GM03348 (cell line): ENCODE data around the gene M6PR.
"Not testable (repeated sequence)": the region's sequence is repeated elsewhere in the genome, so short reads cannot be mapped to it uniquely, and the experiment has no call there.

Source experiments
- DNase-seq: peaks from one replicate; pipeline ENCODE4 v3.0.0; 2012; ENCODE audit warnings: low spot score

Gene M6PR

DNA sequence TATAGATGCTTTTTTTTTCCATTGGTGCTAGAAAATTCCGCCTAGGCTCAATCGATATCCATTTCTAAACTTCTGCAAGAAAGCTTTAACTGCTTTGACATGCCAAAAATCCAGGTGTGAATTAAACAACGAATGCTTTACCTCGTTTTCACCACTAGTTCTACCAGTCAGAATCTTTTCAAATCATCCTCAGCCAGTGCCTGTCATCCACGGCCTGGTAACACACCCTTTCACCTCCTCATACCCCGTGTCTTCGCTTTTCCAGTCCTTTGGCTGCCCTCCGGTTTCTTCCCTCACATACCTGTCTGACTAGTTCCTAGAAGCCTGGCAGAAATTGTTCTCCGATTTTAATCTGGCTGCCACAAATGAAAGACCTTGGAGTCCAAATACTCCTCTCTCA is 36.5 kb downstream of the M6PR start:
- no peak for DNase-seq

GRCh38 chr12:8911606-8912268 is 37.7 kb downstream of the M6PR start:
- no peak for DNase-seq

GRCh38 chr12:8909752-8910151 is 39.7 kb downstream of the M6PR start:
- no peak for DNase-seq

- no peak for DNase-seq
Observed at GRCh38 chr12:8907513-8907912, 41.9 kb downstream of the M6PR start.

DNA sequence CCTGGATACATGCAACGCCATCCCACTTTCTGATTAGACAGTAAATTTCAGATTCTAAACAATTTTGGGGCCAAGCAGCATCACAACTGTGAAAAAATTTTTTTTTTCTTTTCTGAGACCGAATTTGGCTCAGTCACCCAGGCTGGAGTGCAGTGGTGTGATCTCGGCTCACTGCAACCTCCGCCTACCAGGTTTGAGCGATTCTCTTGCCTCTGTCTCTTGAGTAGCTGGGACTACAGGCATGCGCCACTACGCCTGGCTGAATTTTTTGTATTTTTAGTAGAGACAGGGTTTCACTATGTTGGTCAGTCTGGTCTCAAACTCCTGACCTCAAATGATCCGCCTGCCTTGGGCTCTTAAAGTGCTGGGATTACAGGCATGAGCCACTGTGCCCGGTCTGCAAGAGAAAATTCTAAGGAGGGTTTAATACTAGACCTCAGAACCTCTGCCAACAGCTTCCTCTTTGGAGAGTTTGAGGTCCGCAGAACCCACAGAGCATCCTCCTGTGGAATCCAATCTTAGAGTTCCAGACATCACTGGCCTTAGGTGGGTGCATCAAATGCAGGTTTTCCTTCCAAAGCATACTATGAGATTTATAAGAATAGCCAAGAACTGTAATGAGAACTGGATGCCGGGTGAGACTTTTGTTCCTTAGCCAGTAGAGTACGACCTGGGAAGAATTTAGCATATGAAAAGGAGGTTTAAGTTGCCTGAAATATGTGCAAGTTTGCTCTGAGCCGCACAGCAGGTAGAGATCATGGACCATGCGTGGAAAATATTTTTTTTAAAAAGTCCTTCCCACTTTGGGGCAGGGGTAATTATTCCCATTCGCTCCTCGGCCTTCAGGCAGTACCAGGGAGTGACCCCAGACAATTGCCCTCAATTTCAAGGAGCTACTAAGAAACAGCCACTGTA is 42.9 kb downstream of the M6PR start:
- DNase-seq: no peak

DNA sequence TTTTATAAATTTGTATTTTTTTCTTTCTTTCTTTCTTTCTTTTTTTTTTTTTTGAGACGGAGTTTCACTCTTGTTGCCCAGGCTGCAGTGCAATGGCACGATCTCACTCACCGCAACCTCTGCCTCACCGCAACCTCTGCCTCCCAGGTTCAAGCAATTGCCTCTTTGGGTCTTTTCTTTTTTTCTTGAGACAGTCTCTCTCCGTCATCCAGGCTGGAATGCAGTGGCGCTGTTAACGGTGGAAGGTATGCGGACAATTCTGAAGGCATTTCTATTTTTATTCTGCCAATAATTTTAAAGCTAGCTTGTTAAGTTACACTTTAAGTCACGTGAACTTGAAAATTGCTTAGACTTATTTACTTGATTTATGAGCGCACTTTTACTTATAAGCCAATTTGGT is 43.9 kb downstream of the M6PR start:
- DNase-seq: no peak

GRCh38 chr12:8904665-8905064 is 44.8 kb downstream of the M6PR start:
- DNase-seq: no peak

DNA sequence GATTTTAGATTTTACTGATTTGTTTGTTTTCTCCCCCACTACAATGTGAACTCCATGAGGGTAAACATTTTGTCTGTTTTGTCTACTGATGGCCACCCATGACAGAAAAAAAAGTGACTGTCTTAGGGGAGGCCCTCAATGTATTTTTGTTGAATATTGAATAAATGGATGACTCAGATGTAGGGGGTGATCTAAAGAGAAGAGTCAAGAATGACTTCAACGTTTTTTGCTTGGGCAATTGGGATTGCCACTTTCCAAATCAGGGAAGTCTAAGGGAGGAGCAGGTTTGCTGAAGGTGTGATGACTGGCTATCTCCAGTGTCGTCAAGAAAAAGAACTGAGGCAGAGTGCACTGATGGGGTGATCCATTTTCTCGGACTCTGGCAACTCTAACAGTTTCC is 45.8 kb downstream of the M6PR start:
- DNase-seq: no peak

- DNase-seq: not testable (repeated sequence)
Observed at GRCh38 chr12:8902703-8903102, 46.7 kb downstream of the M6PR start.

DNA sequence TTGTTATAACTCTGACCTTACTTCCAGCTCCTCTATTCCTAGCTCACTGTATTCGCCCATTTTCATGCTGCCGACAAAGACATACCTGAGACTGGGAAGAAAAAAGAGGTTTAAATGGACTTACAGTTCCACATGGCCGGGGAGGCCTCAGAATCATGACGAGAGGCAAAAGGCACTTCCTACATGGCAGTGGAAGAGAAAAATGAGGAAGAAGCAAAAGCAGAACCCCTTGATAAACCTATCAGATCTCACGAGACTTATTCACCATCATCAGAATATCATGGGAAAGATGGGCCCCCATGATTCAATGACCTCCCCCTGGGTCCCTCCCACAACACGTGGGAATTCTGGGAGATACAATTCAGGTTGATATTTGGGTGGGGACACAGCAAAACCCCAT is 49.6 kb downstream of the M6PR start:
- no peak for DNase-seq

DNA sequence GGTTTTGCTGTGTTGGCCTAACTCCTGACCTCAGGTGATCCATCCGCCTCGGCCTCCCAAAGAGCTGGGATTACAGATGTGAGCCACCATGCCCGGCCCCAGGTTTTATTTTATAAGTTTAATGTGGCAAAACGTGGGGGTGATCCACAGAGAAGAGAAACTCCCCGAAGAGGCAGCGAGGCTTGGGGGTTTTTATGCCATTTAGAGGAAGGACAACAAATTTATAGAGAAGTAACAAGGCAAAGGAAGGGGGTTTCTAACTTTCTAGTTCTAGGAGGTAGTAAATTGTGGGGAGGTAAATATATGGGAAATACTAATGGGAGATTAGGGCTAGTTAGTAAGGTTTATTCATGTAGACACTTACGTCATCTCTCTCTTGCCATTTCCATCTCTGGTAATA is 52.4 kb downstream of the M6PR start:
- no peak for DNase-seq

DNA sequence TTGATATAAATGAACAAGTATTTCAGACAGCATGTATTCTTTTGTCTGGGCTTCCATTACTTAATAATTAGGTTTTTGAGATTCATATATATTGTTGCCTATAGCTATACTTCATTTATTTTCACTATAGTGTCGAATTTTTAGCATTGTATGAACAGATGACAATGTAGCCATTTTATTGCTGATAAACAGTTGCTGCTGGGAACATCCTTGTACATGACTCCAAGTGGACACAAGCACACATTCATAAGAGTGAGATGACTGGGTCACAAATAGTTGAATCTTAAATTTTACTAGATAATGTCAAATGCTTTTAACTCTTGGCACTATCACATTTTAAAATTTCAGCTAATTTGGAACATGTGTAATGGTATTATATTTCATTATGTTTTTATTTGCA is 54.5 kb downstream of the M6PR start:
- no peak for DNase-seq

DNA sequence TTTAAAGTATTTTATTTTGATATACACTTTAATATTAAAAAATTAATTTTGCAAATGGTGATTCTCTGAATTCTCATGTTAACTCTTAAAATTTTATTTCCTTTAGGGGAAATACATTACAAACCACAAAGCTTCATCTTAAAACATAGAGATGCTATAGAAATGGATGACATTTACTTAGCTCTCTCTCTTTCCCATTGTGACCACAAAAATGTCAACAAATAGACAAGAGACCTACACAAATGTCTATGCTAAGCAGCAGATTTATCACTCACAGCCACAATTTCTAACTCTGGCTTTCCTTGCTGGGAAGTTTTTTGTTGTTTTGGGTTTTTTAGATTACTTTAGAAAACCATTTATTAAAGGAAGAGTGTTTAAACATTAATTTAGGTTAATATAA is 55.1 kb downstream of the M6PR start:
- DNase-seq: no peak

GRCh38 chr12:8891976-8892375 is 57.5 kb downstream of the M6PR start:
- DNase-seq: no peak
